Hematopoietic multipotent progenitor cell (in vitro differentiated cells): Measurements from ENCODE around the gene EPOP. TPM values are rescaled to one million over a fixed set of nuclear protein-coding genes. Genes with fewer than 3 reads are reported as not detected.

Source experiments
- DNase-seq, 3 donors: peaks; one replicate each; pipeline ENCODE4 v3.0.0-alpha.2; 2011 to 2015; ENCODE audit warnings: low read depth in 2 of 3, low spot score in 2 of 3
- total RNA-seq: library from RNA; depleted of rRNA; stranded (reverse); fragments of >200 nt; gene quantifications from one replicate; pipeline ENCODE4 v1.2.3, GENCODE V29; 2012

EPOP gene
- total RNA-seq = 0.27 TPM

DNA sequence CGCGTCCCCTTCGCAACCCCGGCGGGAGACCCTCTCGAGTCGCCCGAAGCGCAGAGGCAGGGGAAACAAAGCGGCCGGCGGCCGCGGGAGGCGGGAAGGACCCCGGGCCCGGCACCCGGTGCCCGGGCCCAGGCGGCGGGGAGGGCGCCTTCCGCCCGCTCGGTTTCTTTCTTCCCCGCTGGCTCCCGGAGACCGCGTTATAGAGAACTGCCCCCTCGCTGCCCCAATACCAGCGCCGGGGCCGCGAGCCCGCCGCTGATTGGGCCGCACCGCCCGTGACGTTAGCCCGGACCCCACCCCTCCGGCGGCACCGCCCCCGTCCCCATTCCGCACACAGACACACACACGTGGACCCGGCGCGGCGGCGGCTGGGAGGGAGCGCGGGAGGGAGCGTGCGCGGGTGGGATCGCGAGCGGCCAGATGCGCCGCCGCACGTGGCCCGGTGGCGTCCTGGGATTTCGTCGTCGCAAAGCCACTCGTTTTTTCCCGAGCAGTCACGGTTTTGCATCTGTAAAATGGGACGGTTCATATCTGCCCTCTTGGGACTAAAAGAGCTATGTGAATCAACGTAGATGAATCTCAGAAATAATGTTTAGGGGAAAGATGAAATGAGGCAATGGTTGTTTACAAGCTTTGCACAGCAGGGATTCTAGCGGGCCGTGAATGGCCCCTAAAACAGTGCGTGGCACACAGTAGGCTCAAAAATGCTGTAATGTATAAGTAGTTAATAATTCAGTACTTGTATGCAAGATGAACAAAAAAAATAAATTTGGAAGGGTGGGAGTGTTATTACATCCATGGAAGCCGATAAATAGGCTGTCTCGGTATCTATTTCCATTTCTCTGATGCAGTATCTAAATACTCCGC lies at the start of gene EPOP:
EPOP (minus strand) TSS at position 209 of the 867 bp plus-strand sequence. CDS start 462 bp downstream, outside the sequence.
- DNase-seq = peak; percentile 61 to 83 (median 75)

DNA sequence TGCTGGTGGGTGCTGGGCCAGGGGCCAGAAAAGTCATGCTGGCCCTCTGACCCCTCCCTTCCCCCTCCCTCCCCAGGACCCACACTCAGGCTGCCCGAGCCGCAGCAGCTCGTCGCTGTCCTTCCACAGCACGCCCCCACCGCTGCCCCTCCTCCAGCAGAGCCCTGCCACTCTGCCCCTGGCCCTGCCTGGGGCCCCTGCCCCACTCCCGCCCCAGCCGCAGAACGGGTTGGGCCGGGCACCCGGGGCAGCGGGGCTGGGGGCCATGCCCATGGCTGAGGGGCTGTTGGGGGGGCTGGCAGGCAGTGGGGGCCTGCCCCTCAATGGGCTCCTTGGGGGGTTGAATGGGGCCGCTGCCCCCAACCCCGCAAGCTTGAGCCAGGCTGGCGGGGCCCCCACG lies 47.0 kb upstream of the EPOP start:
- DNase-seq = no peak

DNA sequence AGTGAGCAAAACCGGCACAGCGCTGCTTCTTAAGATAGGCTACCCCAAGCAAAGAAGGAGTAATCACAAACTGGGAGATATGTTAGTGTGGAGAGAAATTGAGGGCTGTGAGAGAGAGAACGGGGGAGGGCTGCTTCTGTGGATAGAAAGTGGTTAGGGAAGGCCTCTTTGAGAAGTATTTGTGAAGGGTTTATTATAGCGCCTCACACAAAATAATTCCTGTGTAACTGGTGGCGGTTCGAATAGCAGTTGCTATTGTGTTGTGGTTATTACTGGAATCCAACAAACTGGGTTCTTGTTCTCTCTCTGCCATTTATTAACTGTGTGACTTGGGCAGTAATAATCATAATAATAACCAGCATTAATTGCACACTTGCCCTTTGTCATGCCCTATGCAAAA lies 46.2 kb upstream of the EPOP start:
- no peak for DNase-seq

DNA sequence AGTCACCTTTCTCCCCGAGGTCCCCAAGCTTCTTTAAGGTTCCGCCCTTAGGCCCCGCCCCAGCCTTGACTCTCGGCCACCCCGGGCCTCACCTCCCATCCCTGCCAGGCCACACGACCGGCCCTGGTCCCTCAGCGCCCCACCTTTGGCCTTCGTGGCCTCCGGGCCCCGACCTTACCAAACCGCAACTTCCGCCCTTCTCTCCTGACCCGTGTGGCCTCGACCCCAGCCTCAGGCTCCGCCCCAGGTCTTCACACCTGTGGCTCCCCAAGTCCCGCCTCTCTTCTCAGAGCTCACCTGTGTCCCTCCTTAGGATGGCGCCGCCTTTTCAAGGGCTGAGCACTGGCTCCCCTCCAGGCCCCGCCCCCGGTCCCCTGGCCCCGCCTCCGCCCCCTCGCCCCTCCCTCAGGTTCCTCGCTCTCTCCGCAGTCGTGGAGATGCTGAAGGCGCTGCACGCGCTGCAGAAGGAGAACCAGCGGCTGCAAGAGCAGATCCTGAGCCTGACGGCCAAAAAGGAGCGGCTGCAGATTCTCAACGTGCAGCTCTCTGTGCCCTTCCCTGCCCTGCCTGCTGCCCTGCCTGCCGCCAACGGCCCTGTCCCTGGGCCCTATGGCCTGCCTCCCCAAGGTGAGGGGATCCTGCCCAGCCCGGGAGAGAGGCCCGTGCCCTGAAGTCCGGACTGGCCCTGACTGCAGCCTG lies 45.3 kb upstream of the EPOP start:
- no peak for DNase-seq

DNA sequence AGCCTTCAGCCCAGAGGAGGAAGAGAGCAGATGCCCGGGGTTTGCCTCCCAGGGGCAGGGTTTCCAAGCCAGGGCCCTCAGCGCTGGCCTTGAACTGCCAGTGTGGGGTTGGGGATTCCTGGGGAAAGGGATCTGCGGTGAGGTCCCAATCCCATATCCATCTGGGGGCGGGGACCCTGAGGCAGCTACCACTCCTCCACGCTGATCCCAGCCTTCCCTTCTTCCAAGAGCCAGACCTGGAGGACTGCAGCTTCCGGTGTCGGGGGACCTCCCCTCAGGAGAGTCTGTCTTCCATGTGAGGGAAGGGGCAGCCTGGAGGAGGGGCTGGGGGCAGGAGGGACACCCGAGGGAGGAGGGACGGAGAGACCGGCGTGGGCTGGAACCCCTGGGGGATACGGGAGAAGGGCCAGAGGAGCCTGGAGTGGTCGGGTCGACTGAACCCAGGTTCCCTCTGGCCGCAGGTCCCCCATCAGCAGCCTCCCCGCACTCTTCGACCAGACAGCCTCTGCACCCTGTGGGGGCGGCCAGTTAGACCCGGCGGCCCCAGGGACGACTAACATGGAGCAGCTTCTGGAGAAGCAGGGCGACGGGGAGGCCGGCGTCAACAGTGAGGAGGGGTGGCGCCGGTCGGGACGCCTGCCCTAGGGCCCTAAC lies 44.7 kb upstream of the EPOP start:
- DNase-seq = no peak

DNA sequence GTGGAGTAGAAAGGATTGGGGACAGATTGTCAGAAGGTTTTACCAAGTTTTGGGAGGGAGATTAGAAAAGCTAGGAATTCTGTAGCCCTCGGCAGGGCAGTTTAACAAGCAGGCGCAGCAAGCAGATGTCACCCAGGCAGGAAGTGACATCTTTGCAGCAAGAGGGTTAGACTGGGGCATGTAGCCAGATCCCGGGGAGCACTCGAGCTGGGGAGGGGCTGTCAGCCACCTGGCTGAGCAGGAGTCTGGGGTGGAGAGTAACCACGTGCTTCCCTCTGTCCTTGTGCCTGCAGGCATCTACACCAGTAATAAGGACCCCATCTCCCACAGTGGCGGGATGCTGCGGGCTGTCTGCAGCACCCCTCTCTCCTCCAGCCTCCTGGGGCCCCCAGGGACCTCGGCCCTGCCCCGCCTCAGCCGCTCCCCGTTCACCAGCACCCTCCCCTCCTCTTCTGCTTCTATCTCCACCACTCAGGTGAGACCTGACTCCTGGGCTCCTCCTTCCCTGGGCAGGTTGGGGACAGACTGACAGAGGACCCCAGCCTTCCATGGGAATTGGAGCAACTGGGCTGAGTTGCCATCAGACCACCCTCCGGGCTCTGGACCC lies 42.5 kb upstream of the EPOP start:
- DNase-seq = no peak

DNA sequence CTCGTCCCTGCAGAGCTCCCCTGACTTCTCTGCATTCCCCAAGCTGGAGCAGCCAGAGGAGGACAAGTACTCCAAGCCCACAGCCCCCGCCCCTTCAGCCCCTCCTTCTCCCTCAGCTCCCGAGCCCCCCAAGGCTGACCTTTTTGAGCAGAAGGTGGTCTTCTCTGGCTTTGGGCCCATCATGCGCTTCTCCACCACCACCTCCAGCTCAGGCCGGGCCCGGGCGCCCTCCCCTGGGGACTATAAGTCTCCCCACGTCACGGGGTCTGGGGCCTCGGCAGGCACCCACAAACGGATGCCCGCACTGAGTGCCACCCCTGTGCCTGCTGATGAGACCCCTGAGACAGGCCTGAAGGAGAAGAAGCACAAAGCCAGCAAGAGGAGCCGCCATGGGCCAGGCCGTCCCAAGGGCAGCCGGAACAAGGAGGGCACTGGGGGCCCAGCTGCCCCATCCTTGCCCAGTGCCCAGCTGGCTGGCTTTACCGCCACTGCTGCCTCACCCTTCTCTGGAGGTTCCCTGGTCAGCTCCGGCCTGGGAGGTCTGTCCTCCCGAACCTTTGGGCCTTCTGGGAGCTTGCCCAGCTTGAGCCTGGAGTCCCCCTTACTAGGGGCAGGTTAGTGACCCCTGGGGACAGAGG lies 41.7 kb upstream of the EPOP start:
- no peak for DNase-seq

DNA sequence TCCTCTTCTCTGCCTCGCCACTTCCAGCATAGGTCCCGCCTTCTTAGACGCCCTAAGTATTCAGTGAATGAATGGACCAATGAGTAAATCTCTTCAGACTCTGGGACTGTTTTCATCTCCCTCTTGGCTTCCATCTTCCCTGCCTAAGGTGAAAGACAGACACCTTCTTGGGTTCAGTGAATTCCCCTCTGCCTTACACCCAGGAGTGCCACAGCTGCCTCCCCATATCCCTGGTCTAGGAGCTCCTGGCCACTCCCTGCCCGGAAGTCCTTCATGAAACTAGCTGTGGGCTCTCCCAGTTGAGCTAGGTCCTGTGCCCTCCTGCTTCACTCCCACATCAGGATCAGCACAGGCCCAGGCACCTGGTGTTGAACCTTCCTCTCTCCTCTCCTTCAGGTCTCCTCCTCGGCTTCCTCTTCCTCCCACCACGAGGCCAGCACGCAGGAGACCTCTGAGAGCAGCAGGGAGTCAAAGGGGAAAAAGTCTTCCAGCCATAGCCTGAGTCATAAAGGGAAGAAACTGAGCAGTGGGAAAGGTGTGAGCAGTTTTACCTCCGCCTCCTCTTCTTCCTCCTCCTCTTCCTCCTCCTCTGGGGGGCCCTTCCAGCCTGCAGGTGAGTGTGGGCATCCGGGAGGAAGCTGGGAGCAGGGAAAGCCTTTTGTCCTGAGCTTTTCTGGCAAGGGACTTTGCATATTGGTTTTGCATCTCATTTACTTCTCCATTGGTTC lies 40.6 kb upstream of the EPOP start:
- DNase-seq = no peak

DNA sequence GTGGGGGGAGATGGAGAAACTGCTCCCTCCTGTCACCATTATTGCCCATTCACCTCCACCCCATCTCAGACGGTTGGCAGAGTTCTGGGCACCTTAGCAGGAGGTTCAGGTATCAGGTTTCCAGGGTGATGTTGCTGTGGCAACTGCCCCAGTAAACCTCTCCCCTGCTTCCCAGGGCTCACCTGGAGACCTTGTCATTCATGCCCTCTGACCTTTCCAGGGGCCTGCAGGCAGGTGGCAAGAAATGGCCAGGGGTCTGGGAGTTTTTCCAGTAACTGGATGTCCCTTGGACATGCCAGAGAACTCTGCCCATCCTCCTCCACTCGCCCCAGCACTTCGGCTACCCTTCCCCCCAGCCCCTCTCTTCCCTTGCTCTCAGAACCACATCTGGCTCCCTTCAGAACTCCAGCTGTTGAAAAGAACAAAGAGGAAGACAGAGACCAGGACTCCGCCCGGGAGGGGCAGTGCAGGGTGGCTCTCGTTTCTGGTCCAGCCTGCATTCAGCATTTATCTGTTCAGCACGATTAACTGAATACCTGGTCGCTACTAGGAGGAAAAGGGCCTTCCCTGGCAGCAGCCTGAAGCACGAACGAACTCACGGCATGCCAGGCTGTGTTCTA lies 38.8 kb upstream of the EPOP start:
- DNase-seq = no peak

DNA sequence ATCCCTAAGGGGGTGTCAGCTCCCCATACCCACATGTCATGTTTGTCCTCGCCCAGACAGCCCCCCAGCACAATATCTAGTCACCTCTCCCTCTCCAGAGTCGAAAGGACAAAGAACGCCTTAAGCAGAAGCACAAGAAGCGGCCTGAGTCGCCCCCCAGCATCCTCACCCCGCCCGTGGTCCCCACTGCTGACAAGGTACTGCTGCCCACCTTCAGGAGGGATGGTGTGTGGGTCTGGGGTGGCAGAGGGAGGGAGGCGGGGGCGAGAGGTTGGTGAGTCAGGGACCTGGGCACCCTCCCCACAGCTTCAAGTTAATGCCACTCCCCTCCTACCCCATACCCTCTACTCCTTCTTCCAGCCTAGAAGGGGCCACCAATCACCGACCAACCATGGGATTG lies 37.8 kb upstream of the EPOP start:
- DNase-seq = no peak

DNA sequence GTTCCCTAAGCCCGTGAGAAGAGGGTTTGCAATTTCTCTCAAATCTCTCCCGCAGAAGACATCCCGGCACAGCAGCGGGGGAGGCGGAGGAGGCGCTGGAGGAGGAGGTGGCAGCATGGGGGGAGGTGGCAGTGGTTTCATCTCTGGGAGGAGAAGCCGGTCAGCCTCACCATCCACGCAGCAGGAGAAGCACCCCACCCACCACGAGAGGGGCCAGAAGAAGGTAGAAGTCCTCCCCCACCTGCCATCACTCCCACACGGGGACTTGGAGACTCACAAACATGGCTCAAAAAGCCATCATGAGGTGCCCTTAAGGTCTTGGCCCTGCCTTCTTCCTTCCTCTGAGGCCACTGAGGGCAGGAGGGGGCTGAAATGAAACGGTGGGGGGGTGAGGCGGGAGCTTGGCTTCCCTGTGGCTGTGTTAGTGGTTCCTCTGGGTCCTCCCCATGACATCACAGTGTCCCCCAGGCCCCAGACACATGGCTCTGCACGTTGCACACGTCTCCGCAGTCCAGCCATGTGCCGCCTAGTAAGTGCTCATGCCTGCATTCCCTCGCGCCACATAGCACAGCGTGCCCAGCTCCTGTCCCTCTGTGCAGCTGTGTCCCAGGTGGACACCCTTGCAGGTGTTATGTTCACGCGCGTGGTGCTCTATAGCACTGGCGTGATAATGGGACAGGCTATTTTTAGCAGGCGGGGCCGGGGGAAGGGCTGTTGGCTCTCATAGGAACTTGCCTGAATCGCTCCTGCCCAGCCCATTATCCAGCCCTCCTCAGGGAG lies 37.2 kb upstream of the EPOP start:
- DNase-seq = peak in 1 of 3 donors; percentile 56

DNA sequence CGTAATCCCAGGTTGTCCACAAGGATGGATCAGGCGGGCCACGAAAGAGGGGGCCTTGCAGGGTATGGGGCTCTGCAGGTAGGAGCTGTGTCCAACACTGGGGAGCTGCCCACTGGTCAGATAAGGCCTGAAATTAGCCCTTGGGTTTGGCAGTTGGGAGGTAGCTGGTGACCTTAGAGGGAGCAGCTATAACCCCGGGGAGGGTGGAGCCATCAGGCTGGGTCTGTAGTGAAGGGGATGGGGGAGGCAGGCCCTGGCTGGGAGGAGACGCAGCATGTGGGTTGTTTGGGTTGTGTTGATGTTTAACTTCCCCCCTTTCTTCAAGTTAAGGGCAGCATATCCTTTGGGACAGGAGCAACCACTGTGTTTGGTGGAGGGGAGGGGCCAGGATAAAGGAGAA lies 36.2 kb upstream of the EPOP start:
- DNase-seq = no peak

DNA sequence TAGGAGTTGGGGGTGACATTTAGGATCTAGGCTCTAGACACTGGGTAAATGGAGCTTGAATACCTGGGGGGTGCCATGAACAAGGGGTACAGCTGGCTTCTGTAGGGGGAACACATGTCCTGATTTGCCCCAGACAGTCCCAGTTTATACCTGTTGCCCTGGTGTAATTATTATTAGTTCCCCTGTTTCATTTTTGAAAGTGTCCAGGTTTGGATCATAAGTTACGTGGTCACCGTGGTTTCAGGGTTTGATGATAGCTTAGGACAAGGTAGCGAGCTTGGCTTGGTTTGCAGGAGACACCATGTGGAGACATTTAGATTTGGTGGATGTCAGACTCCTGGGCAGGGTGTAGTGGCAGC lies 35.8 kb upstream of the EPOP start:
- DNase-seq = no peak

DNA sequence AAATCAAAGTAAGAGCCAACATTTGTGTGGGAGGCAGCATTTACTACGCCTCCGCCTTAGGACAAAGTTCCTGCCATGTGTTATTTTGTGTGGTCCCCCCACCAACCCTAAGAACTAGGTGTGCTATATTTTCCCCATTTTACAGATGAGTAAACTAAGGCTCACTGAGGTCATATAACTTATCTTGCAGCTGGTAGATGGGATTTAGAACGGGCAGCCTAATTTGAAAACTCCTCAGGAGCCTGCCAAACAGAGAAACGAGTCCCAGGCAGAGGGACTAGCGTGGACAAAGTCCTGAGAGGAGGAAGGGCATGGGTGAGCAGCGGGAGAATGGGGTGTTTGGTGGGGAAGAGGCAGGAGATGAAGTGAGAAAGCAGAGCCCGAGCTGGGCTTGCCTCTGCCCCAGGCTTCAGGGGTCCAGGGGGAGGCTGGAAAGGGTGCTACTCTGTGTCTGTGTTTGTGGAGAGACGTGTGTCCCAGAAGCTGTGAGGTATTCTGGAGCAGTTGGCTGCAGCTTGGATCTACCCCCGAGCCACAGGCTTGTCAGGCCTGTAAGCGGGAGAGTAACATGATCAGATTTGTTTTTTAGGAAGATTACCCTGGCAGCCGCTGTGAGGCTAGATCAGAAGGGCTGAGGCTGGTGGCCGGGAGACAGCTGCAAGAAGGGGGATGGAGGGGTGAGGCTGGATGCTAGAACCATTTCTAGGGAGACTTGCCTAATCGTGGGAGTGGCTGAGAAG lies 35.3 kb upstream of the EPOP start:
- no peak for DNase-seq

DNA sequence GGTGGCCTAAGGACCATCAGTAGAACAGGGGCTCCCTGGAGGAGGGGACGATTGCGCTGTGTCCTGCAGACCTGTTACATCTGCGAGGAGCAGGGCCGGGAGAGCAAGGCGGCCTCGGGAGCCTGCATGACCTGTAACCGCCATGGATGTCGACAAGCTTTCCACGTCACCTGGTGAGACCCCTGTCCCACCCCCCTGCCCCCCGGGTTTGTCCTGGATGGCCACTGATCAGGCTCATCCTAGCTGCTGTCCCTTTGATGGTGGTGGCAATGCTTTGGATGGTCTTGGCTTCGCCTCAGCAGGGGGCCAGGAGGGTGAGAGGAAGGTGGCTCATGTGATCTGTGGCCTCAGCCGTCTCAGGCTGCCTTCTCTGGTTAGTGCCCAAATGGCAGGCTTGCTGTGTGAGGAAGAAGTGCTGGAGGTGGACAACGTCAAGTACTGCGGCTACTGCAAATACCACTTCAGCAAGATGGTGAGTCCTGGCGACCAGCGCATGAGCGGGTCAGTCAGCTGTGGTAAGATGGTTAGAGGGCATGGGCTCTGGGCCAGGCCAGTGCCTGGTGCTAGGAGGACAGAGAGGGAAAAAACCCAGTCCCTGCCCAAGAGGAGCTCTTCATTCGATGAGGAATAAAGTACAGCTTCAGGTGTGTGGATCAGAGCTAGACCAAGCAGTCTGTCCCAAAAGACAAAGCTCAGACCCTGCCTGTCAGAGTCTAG lies 34.5 kb upstream of the EPOP start:
- no peak for DNase-seq

DNA sequence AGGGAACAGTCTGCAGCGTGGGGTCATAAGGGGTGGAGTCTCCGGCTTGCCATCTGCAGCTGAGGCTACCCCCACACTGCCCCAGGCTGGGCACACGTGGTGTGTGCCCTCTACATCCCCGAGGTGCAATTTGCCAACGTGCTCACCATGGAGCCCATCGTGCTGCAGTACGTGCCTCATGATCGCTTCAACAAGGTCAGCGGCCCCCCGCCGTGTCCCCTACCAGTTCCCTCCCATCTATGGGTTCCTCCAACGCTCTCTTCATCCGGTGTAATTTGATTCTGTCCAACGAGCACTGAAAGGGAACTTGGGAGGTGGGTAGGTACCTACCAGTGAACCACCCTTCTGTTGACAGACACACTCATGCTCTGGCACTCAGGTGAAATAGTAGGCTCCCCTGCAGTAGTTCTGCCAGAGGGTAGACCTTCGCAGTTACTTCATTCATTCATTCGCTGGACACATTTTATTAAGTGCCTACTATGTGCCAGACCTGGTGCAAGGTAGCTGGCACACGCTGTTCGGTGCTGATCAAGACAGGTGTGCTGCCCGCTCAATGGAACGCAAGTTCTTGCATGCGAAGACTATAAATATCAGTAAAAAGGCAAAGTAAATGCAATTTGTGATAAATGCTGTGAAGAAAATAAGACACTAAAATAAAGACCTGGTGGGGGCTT lies 33.1 kb upstream of the EPOP start:
- no peak for DNase-seq
